Psoas muscle (tissue), 8 donors: ENCODE data around the gene GPR107. TPM values are rescaled to one million over a fixed set of nuclear protein-coding genes. Genes with fewer than 3 reads are reported as not detected.

Experiments
- ATAC-seq, 4 donors: fragments of 200-7000 bp; cut with Tn5 transposase; one replicate each; pipeline ENCODE4 v1.9.1; 2020; ENCODE audit warnings: moderate library complexity in 3 of 4, mild to moderate bottlenecking in 2 of 4
- DNase-seq, 2 donors: peaks; one replicate each; pipeline ENCODE4 v3.0.0-alpha.2; 2020
- H3K27ac ChIP-seq: fragments of 200-600 bp; one replicate; pipeline ENCODE4 v1.8.0; 2022
- H3K27me3 ChIP-seq, 3 donors: fragments of 200-600 bp in 1 of 3; one replicate each; pipeline versions ENCODE4 v1.6.1 to v1.8.0; 2013 to 2022; ENCODE audit warnings: low read length in 2 of 3, mild to moderate bottlenecking in 2 of 3, moderate library complexity in 1 of 3; ENCODE audit not compliant: insufficient read depth in 3 of 3
- H3K36me3 ChIP-seq, 2 donors: fragments of 200-600 bp in 1 of 2; one replicate each; pipeline versions ENCODE4 v1.6.1 to v1.8.0; 2013 to 2022; ENCODE audit warnings: low read depth in 1 of 2, mild to moderate bottlenecking in 1 of 2, moderate library complexity in 1 of 2; ENCODE audit not compliant: insufficient read depth in 1 of 2
- H3K4me1 ChIP-seq: fragments of 200-600 bp; one replicate; pipeline ENCODE4 v1.8.0; 2022
- H3K4me3 ChIP-seq: fragments of 200-600 bp; one replicate; pipeline ENCODE4 v1.8.0; 2022; ENCODE audit warnings: mild to moderate bottlenecking
- H3K9me3 ChIP-seq: fragments of 200-600 bp; one replicate; pipeline ENCODE4 v1.8.0; 2022
- WGBS, 3 donors: extraction: QIAGEN DNeasy Blood & Tissue Kit; methylation state at CpG; one replicate each; pipeline versions ENCODE4 v1.1.6 to v1.1.7; 2013; 5-methylcytosine and 5-hydroxymethylcytosine counted together
- intact Hi-C, 2 donors: fragments of 100-400 bp; cut with DNase I; formaldehyde crosslinking; loops; one replicate each; pipeline versions ENCODE4 v1.11.0 to v1.14.2; 2022
- polyA plus RNA-seq, 3 donors: library from polyadenylated mRNA; stranded (reverse); fragments of 200-250 nt; gene quantifications; one replicate each; pipeline ENCODE4 v1.2.3, GENCODE V29; 2013
- total RNA-seq, 4 donors: library from RNA; stranded (reverse); fragmentation: NEBNext Ultra II Directional in 2 of 4; extraction: Animal tissue kit (Norgen Biotek cat#: 25700) in 2 of 4; gene quantifications; one replicate each; pipeline versions ENCODE4 v1.2.1 to v1.2.4, GENCODE V29; 2021 to 2023
- TF ChIP-seq, protein P1 (sequence below): fragments of 200-600 bp; IDR thresholded peaks from one replicate; pipeline ENCODE4 v1.8.0; 2022; ENCODE audit warnings: antibody characterized with exemption
- donor health status: healthy with polysubstance abuse.
- donor health status: DM: no; HTN: no; CAD: no; lungs with moderate emphysema.
- donor health status: Bipolar disorder and iron deficiency.
- donor health status: healthy.
- donor health status: DM: yes; HTN: yes; CAD: no.
- donor health status: DM: no; HTN: no; CAD: no.
- donor health status: DM: no; HTN: no; CAD: no.
- donor health status: DM: yes; HTN: yes; CAD: no.

The GPR107 gene
- total and polyA plus RNA-seq, 7 donors, result 8.9 to 28.1 (median 19.9) TPM

DNA sequence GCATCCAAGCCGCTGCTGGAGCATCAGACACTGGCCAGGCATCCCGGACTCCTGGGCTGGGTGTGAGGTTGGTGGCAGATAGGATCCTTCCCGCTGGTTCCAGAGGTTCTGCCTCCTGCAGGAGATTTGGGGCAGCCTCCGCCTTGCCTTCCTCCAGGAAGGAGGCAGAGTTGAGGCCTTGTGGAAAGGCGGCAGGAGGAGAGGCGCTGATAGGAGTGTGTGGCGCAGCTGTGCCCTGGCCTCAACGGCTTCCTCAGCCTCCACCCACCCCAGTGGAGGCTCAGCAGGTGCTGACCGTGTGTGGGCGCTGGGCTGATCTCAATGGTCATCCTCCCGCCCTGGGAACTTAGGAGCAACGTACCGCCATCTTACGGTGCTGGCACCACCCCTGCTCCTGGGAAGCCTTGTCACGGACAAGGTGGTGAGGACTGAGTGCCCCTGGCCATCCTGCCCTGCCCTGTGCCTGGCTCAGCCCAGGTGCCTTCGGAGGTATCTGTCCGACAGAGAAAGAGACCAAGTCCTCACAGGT is 128.7 kb downstream of the GPR107 start:
- no peaks in the 10 kb centered on the region for H3K9me3 ChIP-seq
- no peak overlapping the region for H3K4me3 ChIP-seq
- ATAC-seq (no peak), DNase-seq (no peak)
- WGBS, 3 donors, result 84 to 89% (median 87%) methylated on average over 17 of the region's 17 CpGs
- no peaks in the 10 kb centered on the region for H3K36me3 ChIP-seq
- intact Hi-C loops, result no loop called here
- H3K27ac ChIP-seq, result no peak overlapping the region
- TF ChIP-seq, protein P1, sequence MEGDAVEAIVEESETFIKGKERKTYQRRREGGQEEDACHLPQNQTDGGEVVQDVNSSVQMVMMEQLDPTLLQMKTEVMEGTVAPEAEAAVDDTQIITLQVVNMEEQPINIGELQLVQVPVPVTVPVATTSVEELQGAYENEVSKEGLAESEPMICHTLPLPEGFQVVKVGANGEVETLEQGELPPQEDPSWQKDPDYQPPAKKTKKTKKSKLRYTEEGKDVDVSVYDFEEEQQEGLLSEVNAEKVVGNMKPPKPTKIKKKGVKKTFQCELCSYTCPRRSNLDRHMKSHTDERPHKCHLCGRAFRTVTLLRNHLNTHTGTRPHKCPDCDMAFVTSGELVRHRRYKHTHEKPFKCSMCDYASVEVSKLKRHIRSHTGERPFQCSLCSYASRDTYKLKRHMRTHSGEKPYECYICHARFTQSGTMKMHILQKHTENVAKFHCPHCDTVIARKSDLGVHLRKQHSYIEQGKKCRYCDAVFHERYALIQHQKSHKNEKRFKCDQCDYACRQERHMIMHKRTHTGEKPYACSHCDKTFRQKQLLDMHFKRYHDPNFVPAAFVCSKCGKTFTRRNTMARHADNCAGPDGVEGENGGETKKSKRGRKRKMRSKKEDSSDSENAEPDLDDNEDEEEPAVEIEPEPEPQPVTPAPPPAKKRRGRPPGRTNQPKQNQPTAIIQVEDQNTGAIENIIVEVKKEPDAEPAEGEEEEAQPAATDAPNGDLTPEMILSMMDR, result no peak
- H3K4me1 ChIP-seq, result no peaks in the 10 kb centered on the region
- no peaks in the 10 kb centered on the region for H3K27me3 ChIP-seq

- no peak overlapping the region for H3K27ac ChIP-seq
Measured at GRCh38 chr9:130183133-130183762, 129.5 kb downstream of the GPR107 start.

DNA sequence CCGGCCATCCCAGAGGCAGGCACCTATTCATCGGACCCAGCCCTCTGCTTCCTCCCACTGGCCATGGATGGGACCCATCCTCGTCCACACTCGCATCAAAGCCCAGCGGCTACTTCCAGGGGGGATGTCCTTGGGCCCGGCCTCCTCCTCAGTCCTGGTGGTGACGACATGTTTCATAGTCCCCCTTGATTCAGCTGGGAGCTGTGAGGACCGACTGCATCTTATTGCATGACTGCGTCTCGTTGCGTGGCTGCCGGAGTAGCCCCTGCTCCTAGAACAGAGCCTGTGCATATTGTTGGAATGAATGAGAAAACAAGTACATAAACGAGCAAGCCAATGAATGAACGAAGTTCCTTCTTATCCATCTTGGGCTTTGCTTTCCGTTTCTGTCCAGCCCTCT is 131.3 kb downstream of the GPR107 start:
- Histone ChIP-seq H3K36me3 (no peaks in the 10 kb centered on the region), H3K4me1 (no peaks in the 10 kb centered on the region), H3K27ac (no peak overlapping the region), H3K27me3 (no peaks in the 10 kb centered on the region), H3K9me3 (no peaks in the 10 kb centered on the region), H3K4me3 (no peak overlapping the region)
- no peak for ATAC-seq
- TF ChIP-seq, protein P1, result no peak
- no peak for DNase-seq
- WGBS, 3 donors, result 88 to 91% (median 90%) methylated on average over 15 of the region's 15 CpGs
- intact Hi-C loops, result no loop called here

More at GRCh38 chr9:130183133-130183762, 129.5 kb downstream of the GPR107 start:
- intact Hi-C loops, result no loop called here
- 28 to 43% (median 28%) methylated on average over 7 of the region's 7 CpGs for WGBS, 3 donors
- Histone ChIP-seq H3K36me3 (no peaks in the 10 kb centered on the region), H3K4me1 (no peaks in the 10 kb centered on the region), H3K4me3 (no peak overlapping the region), H3K27me3 (no peaks in the 10 kb centered on the region), H3K9me3 (no peaks in the 10 kb centered on the region)
- TF ChIP-seq, protein P1, result no peak
- DNase-seq (no peak), ATAC-seq (no peak)

DNA sequence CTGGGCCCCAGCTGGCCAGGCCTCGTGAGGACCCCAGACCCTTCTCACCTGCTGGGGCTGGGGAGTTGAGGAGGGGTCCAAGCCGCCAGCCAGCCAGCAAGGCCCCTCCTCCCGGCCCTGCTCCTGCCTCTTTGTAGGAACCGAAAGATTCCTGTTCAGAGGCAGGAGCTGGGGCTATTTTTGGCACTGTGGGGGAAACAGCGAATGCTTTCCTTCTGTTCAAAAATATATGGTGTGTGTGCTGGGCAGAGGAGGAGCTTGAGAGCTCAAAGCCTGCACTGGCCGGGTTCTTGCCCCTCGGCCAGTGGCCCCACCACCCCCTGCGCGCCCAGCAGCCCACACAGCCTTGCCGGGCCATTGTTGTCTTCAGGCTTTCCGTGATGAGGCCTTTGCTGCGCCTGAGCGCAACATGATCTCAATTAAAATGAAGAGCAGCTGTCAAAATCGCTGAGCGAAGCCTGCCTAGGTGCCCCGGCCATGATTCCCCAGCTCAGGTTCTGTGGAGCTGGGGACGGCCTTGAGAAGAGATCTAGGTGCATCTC is 131.9 kb downstream of the GPR107 start:
- TF ChIP-seq, protein P1, result no peak
- WGBS, 3 donors, result 68 to 71% (median 68%) methylated on average over 17 of the region's 17 CpGs
- no peaks in the 10 kb centered on the region for H3K9me3 ChIP-seq
- no peaks in the 10 kb centered on the region for H3K27me3 ChIP-seq
- H3K27ac ChIP-seq, result no peak overlapping the region
- DNase-seq (no peak), ATAC-seq (no peak)
- H3K4me1 ChIP-seq, result no peaks in the 10 kb centered on the region
- H3K4me3 ChIP-seq, result no peak overlapping the region
- intact Hi-C loops, result no loop called here
- no peaks in the 10 kb centered on the region for H3K36me3 ChIP-seq
